H1 (cell line): Measurements from ENCODE around the gene TBC1D10A. TPM values are rescaled to one million over a fixed set of nuclear protein-coding genes. Genes with fewer than 3 reads are reported as not detected.

Source experiments
- RAD21 ChIP-seq, 2 experiments: IDR thresholded peaks in 1 of 2; conservative IDR thresholded peaks in 1 of 2; 2 replicates each; pipeline ENCODE4 v1.6.1; 2011; ENCODE audit warnings: low read depth in 2 of 2, low read length in 2 of 2, improper control_type of control experiment in 1 of 2, inconsistent platforms in 1 of 2, mild to moderate bottlenecking in 1 of 2, moderate library complexity in 1 of 2
- polyA plus RNA-seq, 7 experiments: library from polyadenylated mRNA; depleted of rRNA in 3 of 7; stranded (reverse) in 5 of 7; unstranded in 2 of 7; fragments of >200 nt in 5 of 7; fragments of 200-250 nt in 2 of 7; gene quantifications; 1 replicate in 5 of 7; 2 replicates in 1 of 7; 4 replicates in 1 of 7; pipeline versions ENCODE4 v1.2.1 to v1.2.3, GENCODE V29; 2011 to 2013; ENCODE audit warnings: missing spikeins in 2 of 7, mixed read lengths in 2 of 7
- total RNA-seq: library from RNA; stranded (reverse); fragmentation: NEBNext Ultra II Directional; extraction: Animal tissue kit (Norgen Biotek cat#: 25700); gene quantifications from 2 replicates; pipeline ENCODE4 v1.2.1, GENCODE V29; 2021

Gene TBC1D10A
- total and polyA plus RNA-seq, 2 of the 8 experiments (the other 6 are each of a cell fraction or from before 2014, with no cell fraction given): 5.4 to 7.0 TPM

- peak in 1 of 2 experiments; percentile 6; a peak in 1 of 4 replicates for TF ChIP-seq RAD21 (IDR thresholded peaks at IDR 0.05 in 1 of 2, conservative IDR thresholded peaks at IDR 0.05 in 1 of 2; ENCODE audit: low read depth in 2 of 2, low read length in 2 of 2)
These were observed 80.5 kb downstream of the TBC1D10A start, which contains the start of gene LIF (continued) for GRCh38 chr22:30245985-30246813.
